Stimulated activated CD8-positive, alpha-beta memory T cell treated with anti-CD3 and anti-CD28 coated beads, Interleukin-12 subunit alpha, Interleukin-12 subunit beta, amount 100 ng/mL, for 24 hours (primary cell): Measurements from ENCODE around the gene GLDN.
"Not testable (repeated sequence)": the region's sequence is repeated elsewhere in the genome, so short reads cannot be mapped to it uniquely, and the experiment has no call there.

Experiments used
- DNase-seq: peaks from one replicate; pipeline ENCODE4 v3.0.0-alpha.2; 2020; ENCODE audit errors: extremely low read depth

Gene GLDN

GRCh38 chr15:51446029-51446744 lies 104.7 kb downstream of the GLDN start:
- not testable (repeated sequence) for DNase-seq

- DNase-seq: no peak
Measured at GRCh38 chr15:51447855-51448621, 106.6 kb downstream of the GLDN start.

GRCh38 chr15:51448622-51449399 lies 107.4 kb downstream of the GLDN start:
- no peak for DNase-seq

GRCh38 chr15:51450001-51450400 lies 108.5 kb downstream of the GLDN start:
- DNase-seq: no peak
